ENCODE measurements around the gene SVOP.

- TF ChIP-seq CTCF (conservative IDR thresholded peaks at IDR 0.05; ENCODE audit: low read length) (no peak), EZH2phosphoT487 (IDR thresholded peaks at IDR 0.05; ENCODE audit: borderline replicate concordance) (no peak)
These were observed 138.9 kb downstream of the SVOP start for GRCh38 chr12:108881953-108882352.
